Fibroblast of villous mesenchyme (primary cell): ENCODE measurements around the gene PFN1. TPM values are rescaled to one million over a fixed set of nuclear protein-coding genes. Genes with fewer than 3 reads are reported as not detected.

Experiments used
- DNase-seq: peaks from one replicate; pipeline ENCODE4 v3.0.0-alpha.2; 2010; ENCODE audit warnings: low read depth
- H3K4me3 ChIP-seq: 2 replicates; pipeline ENCODE4 v1.5.1; 2011; ENCODE audit warnings: low read depth, mild to moderate bottlenecking, low read length
- CTCF ChIP-seq: IDR thresholded peaks from 2 replicates; pipeline ENCODE4 v1.5.1; 2012; ENCODE audit warnings: low read depth, mild to moderate bottlenecking, low read length; ENCODE audit not compliant: insufficient read depth
- total RNA-seq: library from RNA; depleted of rRNA; stranded (reverse); fragments of >200 nt; gene quantifications from 2 replicates; pipeline ENCODE4 v1.2.3, GENCODE V29; 2012

PFN1 gene
- total RNA-seq, 1 donor, result 581 TPM

- H3K4me3 ChIP-seq, result peak overlapping the region; percentile 84
- no peak for TF ChIP-seq CTCF
- no peak for DNase-seq
Observed at GRCh38 chr17:4986403-4986802, 38.1 kb upstream of the PFN1 start.

- DNase-seq, result no peak
- TF ChIP-seq CTCF, result no peak
- H3K4me3 ChIP-seq, result no peak overlapping the region
Observed at GRCh38 chr17:4982305-4982704, 34.0 kb upstream of the PFN1 start.

- peak; percentile 60 for DNase-seq
- TF ChIP-seq CTCF, result peak; percentile 79
- H3K4me3 ChIP-seq, result no peak overlapping the region
Observed at GRCh38 chr17:4980644-4981216, 32.4 kb upstream of the PFN1 start.

- no peak for DNase-seq
- TF ChIP-seq CTCF, result no peak
- no peak overlapping the region for H3K4me3 ChIP-seq
Observed at GRCh38 chr17:4978726-4979125, 30.4 kb upstream of the PFN1 start.

- no peak overlapping the region for H3K4me3 ChIP-seq
- no peak for DNase-seq
- TF ChIP-seq CTCF, result no peak
Observed at GRCh38 chr17:4974115-4974670, 25.9 kb upstream of the PFN1 start.

GRCh38 chr17:4973256-4974114, 25.2 kb upstream of the PFN1 start:
- no peak overlapping the region for H3K4me3 ChIP-seq
- no peak for DNase-seq
- no peak for TF ChIP-seq CTCF
